ENCODE data around the gene MMP17.
"Not testable (repeated sequence)": the region's sequence is repeated elsewhere in the genome, so short reads cannot be mapped to it uniquely, and the experiment has no call there.

MMP17 gene

DNA sequence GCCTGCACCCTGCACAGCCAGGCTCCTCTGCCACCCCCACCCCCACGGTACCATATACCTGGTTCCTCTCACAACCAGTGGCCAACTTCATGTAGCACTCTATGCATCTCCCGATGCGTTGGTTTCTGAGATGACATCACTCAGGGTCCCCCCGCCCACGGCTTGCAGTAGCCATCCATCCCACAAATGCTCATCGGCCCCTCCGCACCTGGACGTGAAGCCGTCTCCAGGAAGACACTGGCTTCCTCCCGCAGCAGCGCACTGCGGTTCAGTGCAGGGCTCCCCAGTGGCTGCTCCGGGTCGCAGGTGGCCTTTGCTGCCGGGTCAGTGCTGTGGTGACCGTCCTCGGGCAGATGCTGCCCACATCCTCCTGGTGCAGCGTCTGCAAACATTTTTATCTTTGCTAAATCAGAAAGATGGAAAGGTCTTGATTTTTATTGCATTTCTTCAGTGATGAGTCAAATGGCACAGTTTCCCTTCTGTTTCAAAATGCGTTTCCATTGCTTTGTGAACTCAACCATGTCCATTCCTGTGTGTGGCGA lies 27.5 kb upstream of the MMP17 start:
- DNase-seq (ENCODE audit: low read depth in 3 of 3), result no peak

GRCh38 chr12:131801254-131801866 lies 26.8 kb upstream of the MMP17 start:
- no peak for DNase-seq (ENCODE audit: low read depth in 3 of 3)

- no peak for DNase-seq (ENCODE audit: low read depth in 3 of 3)
These were observed 24.2 kb upstream of the MMP17 start for GRCh38 chr12:131803961-131804521.

- DNase-seq (ENCODE audit: low read depth in 3 of 3), result no peak
These were observed 22.8 kb upstream of the MMP17 start for GRCh38 chr12:131805421-131805820.

- DNase-seq (ENCODE audit: low read depth in 3 of 3), result no peak
These were observed 21.5 kb upstream of the MMP17 start for GRCh38 chr12:131806674-131807073.

GRCh38 chr12:131808744-131809371 lies 19.3 kb upstream of the MMP17 start:
- no peak for DNase-seq (ENCODE audit: low read depth in 3 of 3)

- DNase-seq (ENCODE audit: low read depth in 3 of 3), result not testable (repeated sequence)
These were observed 18.5 kb upstream of the MMP17 start for GRCh38 chr12:131809476-131810254.

GRCh38 chr12:131810726-131811125 lies 17.5 kb upstream of the MMP17 start:
- no peak for DNase-seq (ENCODE audit: low read depth in 3 of 3)

GRCh38 chr12:131815131-131815530 lies 13.1 kb upstream of the MMP17 start:
- DNase-seq (ENCODE audit: low read depth in 3 of 3), result no peak

GRCh38 chr12:131816495-131816894 lies 11.7 kb upstream of the MMP17 start:
- DNase-seq (ENCODE audit: low read depth in 3 of 3), result no peak

DNA sequence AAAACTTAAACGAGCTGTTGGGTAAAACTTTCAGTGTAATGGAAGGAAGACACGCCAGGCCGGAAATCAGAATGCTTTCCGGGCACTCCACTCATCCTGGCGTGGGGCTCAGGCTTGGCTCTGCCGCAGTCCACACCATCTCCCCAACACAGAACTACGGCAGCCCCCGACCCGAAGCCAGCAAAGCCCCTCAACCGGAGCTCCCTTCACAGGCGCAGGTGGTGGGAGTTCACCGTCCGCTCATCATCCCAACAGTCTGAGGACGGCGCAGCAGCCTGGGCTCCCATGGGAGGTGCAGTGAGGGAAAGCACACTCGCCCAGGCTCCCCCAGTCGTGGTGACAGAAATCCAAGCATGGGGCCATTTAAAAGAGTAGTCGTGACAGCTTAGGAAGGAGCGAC lies 11.0 kb upstream of the MMP17 start:
- DNase-seq (ENCODE audit: low read depth in 3 of 3), result no peak

- DNase-seq (ENCODE audit: low read depth in 3 of 3), result no peak
These were observed 9.2 kb upstream of the MMP17 start for GRCh38 chr12:131818821-131819585.

GRCh38 chr12:131824450-131824849 lies 3.7 kb upstream of the MMP17 start:
- DNase-seq (ENCODE audit: low read depth in 3 of 3), result no peak

GRCh38 chr12:131825146-131825892 lies 2.9 kb upstream of the MMP17 start:
- DNase-seq (ENCODE audit: low read depth in 3 of 3), result no peak

GRCh38 chr12:131826097-131826928 lies 1.9 kb upstream of the MMP17 start:
- no peak for DNase-seq (ENCODE audit: low read depth in 3 of 3)

DNA sequence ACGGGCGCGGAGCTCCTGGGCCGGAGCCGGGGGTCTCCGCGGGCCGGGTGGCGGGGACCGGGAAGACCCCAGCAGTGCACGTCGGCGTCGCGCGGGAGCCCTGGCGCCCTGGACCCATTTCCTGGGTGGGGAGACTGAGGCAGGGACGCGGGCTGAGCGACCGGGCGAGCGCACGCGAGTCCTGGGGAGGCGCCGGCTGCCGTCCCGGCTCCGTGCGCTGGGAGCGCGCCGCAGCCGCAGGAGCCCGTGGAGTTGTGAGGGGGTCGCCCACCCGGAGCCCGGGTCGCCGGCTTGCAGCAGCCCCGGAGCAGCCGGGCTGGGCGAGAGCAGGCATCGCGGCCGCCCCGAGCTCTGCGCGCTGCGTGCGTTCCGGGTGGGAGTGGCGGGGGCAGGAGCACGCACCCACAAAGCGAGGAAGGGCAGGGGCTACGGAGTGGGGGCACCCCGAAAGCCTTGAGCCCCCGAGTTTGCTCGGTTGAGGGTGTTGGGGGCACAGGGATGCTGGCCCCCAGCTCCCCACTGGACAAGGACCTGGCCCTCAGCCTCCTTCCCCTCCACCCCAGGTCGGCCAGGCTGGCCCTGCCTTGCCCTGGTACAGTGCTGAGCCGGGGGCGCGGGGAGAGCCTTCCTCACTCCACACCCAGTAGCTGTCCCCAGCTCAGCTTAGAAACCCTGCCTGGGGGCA lies 620 bp downstream of the MMP17 start:
- no peak for DNase-seq (ENCODE audit: low read depth in 3 of 3)

- no peak for DNase-seq (ENCODE audit: low read depth in 3 of 3)
These were observed 1.2 kb downstream of the MMP17 start for GRCh38 chr12:131829356-131829747.

DNA sequence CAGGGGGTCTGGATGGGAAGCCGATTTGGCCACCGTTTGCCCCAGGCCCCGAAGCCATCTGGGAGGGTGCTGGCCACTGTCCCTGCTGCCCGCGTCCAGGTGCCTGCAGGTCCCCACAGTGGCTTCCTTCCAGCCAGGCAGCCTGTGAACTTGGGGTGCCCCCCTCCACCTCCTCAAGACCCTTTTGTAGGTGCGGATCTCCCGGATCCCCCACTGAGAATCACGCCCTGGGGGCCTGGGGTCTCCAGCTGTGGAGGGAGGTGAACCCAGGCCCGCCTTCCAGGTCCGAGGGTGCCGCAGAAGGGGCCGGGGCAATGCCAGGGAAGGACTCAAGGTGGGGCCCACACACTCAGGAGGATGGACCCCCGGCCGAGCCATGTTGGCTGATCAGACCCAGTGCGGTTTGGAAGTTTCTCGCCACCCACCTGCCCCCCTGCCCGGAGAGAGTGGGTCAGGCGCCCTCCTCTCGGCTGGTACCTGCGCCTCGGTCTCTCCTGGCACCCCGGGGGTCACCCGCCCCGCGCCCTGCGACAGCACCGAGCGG lies 1.7 kb downstream of the MMP17 start:
- DNase-seq (ENCODE audit: low read depth in 3 of 3), result no peak

- no peak for DNase-seq (ENCODE audit: low read depth in 3 of 3)
These were observed 2.2 kb downstream of the MMP17 start for GRCh38 chr12:131830335-131830913.

Measured in stimulated activated CD4-positive, alpha-beta T cell treated with anti-CD3 and anti-CD28 coated beads, TNF-alpha, amount 100 ng/mL, for 48 hours (primary cell).